ENCODE results near the gene SPTBN1. TPM values are rescaled to one million over a fixed set of nuclear protein-coding genes. Genes with fewer than 3 reads are reported as not detected.

The SPTBN1 gene
- total RNA-seq, 1 experiment from 2014 or later = 204 TPM

GRCh38 chr2:54574107-54574859 is 118.2 kb downstream of the SPTBN1 start:
- no peak overlapping the region for H3K27ac Mint-ChIP-seq
- ATAC-seq = no peak

More at GRCh38 chr2:54574107-54574859, 118.2 kb downstream of the SPTBN1 start:
- TF ChIP-seq ZNF317 (CRISPR knock-in tag; IDR thresholded peaks at IDR 0.05; ENCODE audit: borderline replicate concordance, low read depth) (no peak), TEAD1 (CRISPR knock-in tag; IDR thresholded peaks at IDR 0.05) (no peak), NFE2L1 (CRISPR knock-in tag; IDR thresholded peaks at IDR 0.05) (no peak), SOX15 (CRISPR knock-in tag; IDR thresholded peaks at IDR 0.05) (no peak), NR3C1 (CRISPR knock-in tag; conservative IDR thresholded peaks at IDR 0.05; ENCODE audit: low read depth) (no peak), E2F1 (CRISPR knock-in tag; IDR thresholded peaks at IDR 0.05) (no peak), FOXJ3 (CRISPR knock-in tag; IDR thresholded peaks at IDR 0.05; ENCODE audit: borderline replicate concordance) (no peak), E2F5 (CRISPR knock-in tag; IDR thresholded peaks at IDR 0.05) (no peak), USF1 (CRISPR knock-in tag; IDR thresholded peaks at IDR 0.05) (no peak), NFATC4 (CRISPR knock-in tag; IDR thresholded peaks at IDR 0.05) (no peak), CREM (CRISPR knock-in tag; IDR thresholded peaks at IDR 0.05) (no peak), OVOL2 (CRISPR knock-in tag; IDR thresholded peaks at IDR 0.05; ENCODE audit: borderline replicate concordance) (no peak), SP1 (CRISPR knock-in tag; conservative IDR thresholded peaks at IDR 0.05) (no peak), FOXK1 (CRISPR knock-in tag; IDR thresholded peaks at IDR 0.05) (no peak), HMGXB4 (CRISPR knock-in tag; IDR thresholded peaks at IDR 0.05) (no peak), GTF2I (CRISPR knock-in tag; conservative IDR thresholded peaks at IDR 0.05) (no peak), PRDM15 (CRISPR knock-in tag; IDR thresholded peaks at IDR 0.05) (no peak)
- TF ChIP-seq, protein P1, sequence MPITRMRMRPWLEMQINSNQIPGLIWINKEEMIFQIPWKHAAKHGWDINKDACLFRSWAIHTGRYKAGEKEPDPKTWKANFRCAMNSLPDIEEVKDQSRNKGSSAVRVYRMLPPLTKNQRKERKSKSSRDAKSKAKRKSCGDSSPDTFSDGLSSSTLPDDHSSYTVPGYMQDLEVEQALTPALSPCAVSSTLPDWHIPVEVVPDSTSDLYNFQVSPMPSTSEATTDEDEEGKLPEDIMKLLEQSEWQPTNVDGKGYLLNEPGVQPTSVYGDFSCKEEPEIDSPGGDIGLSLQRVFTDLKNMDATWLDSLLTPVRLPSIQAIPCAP (CRISPR knock-in tag; IDR thresholded peaks at IDR 0.05) = no peak
- TF ChIP-seq, protein P2, sequence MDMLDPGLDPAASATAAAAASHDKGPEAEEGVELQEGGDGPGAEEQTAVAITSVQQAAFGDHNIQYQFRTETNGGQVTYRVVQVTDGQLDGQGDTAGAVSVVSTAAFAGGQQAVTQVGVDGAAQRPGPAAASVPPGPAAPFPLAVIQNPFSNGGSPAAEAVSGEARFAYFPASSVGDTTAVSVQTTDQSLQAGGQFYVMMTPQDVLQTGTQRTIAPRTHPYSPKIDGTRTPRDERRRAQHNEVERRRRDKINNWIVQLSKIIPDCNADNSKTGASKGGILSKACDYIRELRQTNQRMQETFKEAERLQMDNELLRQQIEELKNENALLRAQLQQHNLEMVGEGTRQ (CRISPR knock-in tag; IDR thresholded peaks at IDR 0.05) = no peak
- TF ChIP-seq, protein P3, sequence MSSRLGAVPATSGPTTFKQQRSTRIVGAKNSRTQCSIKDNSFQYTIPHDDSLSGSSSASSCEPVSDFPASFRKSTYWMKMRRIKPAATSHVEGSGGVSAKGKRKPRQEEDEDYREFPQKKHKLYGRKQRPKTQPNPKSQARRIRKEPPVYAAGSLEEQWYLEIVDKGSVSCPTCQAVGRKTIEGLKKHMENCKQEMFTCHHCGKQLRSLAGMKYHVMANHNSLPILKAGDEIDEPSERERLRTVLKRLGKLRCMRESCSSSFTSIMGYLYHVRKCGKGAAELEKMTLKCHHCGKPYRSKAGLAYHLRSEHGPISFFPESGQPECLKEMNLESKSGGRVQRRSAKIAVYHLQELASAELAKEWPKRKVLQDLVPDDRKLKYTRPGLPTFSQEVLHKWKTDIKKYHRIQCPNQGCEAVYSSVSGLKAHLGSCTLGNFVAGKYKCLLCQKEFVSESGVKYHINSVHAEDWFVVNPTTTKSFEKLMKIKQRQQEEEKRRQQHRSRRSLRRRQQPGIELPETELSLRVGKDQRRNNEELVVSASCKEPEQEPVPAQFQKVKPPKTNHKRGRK (CRISPR knock-in tag; IDR thresholded peaks at IDR 0.05; ENCODE audit: borderline replicate concordance) = no peak
- ChIA-PET CTCF (interaction anchor here (1.0 kb wide), 1 partner anchor 50 kb away, joined by 3 read pairs; no protein-coding TSS in a partner anchor), POLR2A (no interaction called here)
- Mint-ChIP-seq H3K36me3 (peaks cover 8% of the 10 kb centered on the region), H3K4me1 (peaks cover 92% of the 10 kb centered on the region), H3K9me3 (peaks cover 8% of the 10 kb centered on the region), H3K27me3 (ENCODE audit: low read depth) (no peaks in the 10 kb centered on the region), H3K4me3 (no peak overlapping the region)
- DNase-seq (ENCODE audit: low spot score) = no peak

Measured in WTC11 (cell line).